Activated CD4-positive, alpha-beta T cell treated with anti-CD3 and anti-CD28 coated beads for 24 hours (primary cell): Measurements from ENCODE around the gene KIF25.

Experiments used
- DNase-seq, 2 donors: peaks; one replicate each; pipeline ENCODE4 v3.0.0-alpha.2; 2020; ENCODE audit warnings: low read depth in 2 of 2

The KIF25 gene

DNA sequence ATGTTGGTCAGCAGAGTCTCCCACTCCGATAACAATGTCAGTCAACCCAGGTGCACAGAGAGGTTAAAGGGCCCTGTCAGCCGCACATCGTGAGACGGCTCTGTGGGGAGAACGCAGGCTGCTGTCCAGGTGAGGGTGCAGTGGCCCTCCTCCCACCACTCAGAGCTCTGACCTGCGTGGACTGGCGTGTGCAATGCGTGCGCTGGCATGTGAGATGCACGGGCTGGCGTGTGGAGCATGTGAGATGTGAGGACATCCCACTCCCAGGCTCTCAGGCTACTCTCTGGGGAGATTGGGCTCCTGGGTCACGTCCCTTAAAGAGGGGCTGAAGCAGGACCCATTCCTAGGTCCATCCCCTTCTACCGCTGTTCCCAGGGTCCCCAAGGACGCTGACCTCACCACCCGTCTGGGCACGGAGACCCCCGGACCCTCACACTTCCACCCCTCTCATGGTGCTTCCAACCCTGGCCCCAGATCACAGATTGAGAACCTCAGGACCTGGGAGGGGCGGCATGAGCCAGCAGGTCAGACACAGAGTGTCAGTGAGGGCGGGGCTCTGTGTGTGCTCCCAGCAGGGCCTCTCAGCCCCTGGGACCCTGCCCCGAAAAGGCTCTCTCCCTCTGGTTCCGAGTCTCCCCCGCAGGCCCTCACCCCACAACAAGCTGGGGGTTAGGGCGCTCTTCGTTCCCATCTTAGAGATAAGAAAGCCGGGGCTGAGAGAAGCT lies 90.1 kb downstream of the KIF25 start:
- DNase-seq = no peak

DNA sequence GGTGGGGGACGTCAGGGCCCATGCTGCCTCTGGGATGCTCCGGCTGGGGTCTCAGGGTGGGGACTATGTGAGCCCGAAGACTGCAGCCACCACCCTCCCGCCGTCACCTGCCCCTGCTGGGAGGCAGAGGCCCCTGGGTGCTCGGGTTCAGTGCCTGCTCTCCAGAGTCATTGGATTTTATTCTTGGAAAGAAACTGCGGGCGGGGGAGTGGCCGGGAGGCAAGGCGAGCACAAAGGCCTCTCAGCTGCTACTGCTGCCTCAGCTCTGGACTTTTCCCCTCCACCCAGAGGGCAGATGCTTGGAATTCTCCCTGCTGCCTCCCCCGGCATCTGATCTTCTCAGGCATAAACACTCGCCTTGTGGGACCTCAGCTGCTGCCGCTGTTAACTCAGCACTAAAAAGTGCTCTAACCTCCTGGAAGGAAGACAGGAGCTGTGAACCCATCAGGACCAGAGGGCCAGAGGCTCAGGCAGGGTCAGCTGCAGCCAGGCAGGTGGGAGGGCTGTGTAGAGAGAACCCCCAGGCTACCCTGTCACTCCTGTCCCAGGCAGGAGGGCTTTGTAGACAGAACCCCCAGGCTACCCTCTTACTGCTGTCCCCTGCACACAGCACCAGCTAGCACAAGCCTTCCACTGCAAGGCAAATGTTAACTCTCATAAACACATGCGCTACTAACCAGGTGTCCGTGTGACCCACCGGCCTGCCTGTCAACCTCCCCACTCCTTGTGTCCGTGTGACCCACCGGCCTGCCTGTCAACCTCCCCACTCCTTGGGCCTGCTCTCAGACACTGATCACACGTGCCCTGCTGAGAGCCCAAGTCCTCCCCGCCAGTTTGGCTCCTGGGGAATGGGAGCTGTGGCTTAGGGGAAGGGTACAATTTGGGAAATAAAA lies 90.9 kb downstream of the KIF25 start:
- no peak for DNase-seq

DNA sequence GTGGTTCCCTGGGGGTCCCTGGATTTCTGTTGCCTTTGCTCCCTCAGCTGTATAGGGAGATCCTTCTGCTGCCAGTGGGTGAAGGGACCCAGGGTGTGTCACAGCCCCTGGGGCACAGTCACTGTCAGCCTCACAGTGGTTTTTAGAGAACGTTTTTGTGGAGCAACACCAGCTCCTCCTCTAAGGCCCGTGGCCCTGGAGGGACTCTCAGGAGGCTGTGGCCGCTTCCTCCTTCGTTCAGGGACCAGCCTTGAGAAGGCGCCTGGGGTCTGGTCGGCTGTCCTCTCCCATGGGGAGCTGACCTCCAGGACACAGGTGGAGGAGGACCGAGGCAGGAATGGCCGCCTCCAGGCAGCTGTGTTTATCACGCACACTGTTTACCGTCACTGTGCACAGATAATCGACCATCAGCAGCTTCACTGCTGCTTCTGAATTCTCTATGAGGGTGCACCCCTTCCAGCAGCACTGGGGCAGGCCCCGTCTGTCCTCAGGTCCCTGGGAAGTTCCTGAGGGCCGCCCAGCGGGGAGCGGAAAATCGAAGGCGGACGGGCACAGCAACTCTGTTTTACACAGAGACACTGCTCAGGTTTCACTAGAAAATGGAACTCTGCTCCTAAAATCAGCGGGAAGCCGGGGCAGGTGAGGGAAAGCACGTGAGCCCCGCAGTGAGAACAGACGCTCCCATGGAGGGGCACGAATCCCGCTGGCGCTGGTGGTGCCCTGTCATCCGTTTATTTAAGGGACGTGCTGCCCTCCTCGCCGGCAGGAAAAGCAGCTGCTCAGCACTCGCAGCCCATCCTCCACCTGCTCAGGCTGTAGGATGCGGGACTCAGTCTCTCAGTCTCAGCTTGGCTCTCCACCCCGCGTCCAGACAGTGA lies 92.0 kb downstream of the KIF25 start:
- no peak for DNase-seq

DNA sequence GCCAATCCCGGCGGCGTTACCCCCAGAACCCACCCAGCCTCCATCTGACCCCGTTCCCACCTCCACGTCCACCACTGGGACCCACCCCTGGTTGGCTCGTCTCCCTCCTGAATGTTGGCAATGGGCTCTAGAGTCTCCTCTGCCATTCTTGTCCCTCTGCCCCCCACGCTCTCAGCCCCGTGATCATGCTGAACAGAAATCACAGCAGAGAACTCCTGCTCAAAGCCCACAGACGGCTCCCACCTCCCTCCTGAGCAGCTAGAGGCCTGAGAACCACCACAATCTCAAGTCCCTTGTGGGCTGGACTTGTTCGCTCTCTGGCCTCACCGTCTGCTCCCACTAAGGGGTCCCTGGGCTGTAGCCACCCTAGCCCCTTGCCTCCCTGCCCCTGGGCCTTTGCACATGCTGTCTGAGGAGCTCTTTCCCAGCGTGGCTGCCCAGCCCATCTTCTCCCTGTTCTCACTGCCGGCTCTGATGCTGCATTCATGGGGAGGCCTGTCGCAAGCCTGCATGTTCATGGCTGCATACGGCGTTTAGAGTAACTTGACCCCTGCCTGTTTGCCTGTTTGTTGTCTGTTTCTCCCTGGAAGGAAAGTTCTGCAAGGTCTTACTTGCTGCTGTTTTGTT lies 92.7 kb downstream of the KIF25 start:
- no peak for DNase-seq

DNA sequence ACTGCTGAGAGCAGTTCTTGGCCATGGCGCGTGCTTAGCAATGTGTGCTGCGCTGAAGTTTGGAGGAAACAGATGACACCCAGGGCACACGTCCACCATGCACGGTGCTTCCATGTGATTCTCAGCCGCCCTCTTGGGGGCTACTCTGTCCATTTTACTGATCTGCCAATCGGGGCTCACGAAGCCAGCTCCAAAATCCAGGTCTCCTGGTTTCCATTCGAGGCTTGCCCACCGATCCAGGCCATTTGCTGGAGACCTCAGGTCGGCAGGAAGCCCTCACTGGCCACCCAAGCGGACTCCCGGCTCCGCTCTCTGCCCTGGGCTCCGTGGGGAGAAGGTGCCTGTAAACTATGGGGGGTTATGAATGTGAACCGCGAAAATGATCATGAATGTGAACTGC lies 93.2 kb downstream of the KIF25 start:
- DNase-seq = no peak

DNA sequence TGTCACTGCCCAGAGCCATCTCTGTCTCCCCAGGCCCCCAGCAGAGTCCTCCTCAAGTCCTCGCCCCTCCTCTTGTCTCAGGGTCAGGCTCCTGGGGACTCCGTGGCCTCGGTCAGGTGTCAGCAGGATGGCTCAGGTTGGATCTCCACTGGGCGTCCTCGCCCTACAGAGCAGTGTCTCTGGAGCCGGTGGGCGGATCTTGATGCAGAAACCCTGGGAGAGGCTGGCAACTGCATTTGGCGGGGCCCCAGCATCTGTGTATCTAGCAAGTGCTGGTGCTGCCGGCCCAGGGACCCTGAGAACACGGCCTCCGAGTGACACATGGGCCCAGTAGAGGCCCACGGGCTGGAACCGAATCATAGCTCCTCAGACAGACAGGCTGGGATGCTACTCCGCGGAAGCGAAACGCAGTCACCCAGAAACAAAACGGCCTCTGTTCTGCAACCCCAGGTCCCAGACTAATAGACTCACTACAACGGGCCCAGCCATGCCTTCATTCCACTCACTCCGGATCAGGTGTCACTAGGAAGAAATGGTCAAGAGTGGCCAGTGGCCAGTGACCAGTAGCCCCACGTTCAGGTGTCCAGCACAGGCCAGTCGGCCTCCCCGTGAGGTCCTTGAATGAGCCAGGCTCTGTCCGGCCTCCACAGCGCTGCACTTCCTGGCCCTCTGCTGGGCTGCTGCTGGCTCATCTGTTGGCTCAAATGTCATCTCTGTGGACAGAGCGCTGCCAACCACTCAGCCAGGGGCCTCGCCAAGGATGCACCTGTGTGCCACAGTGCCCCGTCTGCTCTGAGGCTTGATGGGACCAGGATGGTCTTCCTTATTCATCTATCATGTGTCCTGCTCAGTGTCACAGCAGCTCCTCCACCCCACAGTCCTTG lies 94.2 kb downstream of the KIF25 start:
- DNase-seq = no peak

DNA sequence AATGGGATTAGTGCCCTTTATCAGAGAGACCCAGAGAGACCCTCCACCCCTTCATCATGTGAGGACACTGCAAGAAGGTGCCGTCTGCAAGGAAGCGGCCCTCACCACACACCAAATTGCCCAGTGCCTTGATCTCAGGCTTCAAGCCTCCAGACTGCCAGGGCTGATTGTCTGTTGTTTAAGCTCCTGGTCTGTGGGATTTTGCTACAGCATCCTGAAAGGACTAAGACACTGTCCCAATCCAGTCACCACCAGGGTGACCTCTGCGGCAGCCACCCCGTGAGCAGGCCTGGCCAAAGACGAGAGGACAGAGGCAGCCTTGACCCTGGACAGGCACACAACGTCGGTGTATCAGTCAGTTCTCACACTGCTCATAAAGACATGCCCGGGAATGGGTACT lies 95.1 kb downstream of the KIF25 start:
- no peak for DNase-seq

DNA sequence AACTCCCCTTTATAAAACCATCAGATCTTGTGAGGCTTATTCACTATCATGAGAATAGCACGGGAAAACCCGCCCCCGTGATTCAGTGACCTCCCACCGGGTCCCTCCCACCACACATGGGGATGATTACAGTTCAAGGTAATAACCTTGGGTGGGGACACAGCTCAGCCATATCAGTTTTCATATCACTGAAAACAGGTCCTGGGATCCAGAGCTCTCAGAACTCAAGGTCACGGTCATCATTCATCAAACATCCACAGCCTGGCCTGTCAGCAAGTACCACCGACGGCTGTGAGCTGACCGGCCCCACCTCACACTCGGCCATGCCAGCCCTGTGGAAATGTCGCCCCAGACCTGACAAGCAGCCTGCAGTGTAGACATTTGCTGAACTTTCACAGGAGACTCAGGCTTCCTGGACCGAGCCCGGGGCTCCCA lies 95.6 kb downstream of the KIF25 start:
- DNase-seq = no peak

DNA sequence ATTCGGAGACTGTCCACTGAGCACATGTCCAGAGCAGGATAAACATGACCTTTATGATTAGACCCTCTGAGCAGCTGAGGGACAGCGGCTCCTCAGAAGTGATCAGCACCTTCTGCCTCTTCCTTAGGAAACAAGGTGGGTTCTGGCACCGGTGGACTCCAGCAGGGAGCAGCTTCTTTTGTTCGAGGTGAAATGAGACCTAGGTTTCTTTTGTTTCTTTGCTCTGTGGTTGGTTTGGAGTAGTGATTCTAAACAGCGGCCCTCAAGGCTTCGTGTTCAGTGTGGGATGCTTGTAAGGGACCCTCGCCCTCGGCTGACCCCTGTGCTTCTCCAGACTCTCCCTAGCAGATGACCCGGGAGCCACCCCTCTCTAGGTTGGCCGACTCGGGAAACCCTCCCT lies 96.2 kb downstream of the KIF25 start:
- DNase-seq = no peak
